HG02798 (cell line): ENCODE measurements around the gene SMYD2.
A peak's percentile ranks its signal among the peaks of the same experiment; 100 is the strongest.

Experiments used
- ATAC-seq: cut with Tn5 transposase; IDR thresholded peaks from one replicate; pipeline ENCODE4 v1.9.1; 2021; ENCODE audit warnings: mild to moderate bottlenecking; ENCODE audit not compliant: unreplicated experiment, poor library complexity

Gene SMYD2

GRCh38 chr1:214300149-214300780 lies 19.3 kb downstream of the SMYD2 start:
- ATAC-seq = no peak

GRCh38 chr1:214301526-214301925 lies 20.6 kb downstream of the SMYD2 start:
- ATAC-seq = no peak

GRCh38 chr1:214303141-214303930 lies 22.4 kb downstream of the SMYD2 start:
- ATAC-seq = no peak

- no peak for ATAC-seq
Measured at GRCh38 chr1:214305164-214305751, 24.3 kb downstream of the SMYD2 start.

- no peak for ATAC-seq
Measured at GRCh38 chr1:214306269-214306668, 25.3 kb downstream of the SMYD2 start.

GRCh38 chr1:214310010-214310409 lies 29.1 kb downstream of the SMYD2 start:
- ATAC-seq = peak; percentile 49

- ATAC-seq = no peak
Measured at GRCh38 chr1:214310777-214311690, 30.1 kb downstream of the SMYD2 start.

GRCh38 chr1:214312530-214313051 lies 31.6 kb downstream of the SMYD2 start:
- no peak for ATAC-seq

- no peak for ATAC-seq
Measured at GRCh38 chr1:214314178-214314843, 33.4 kb downstream of the SMYD2 start.

GRCh38 chr1:214316593-214316992 lies 35.6 kb downstream of the SMYD2 start:
- ATAC-seq = peak; percentile 27

GRCh38 chr1:214317300-214317699 lies 36.3 kb downstream of the SMYD2 start:
- no peak for ATAC-seq

- peak; percentile 52 for ATAC-seq
Measured at GRCh38 chr1:214317734-214318133, 36.8 kb downstream of the SMYD2 start.

- peak; percentile 66 for ATAC-seq
Measured at GRCh38 chr1:214318356-214318755, 37.4 kb downstream of the SMYD2 start.

- no peak for ATAC-seq
Measured at GRCh38 chr1:214318956-214319736, 38.2 kb downstream of the SMYD2 start.

GRCh38 chr1:214319938-214320337 lies 39.0 kb downstream of the SMYD2 start:
- no peak for ATAC-seq

- peak; percentile 50 for ATAC-seq
Measured at GRCh38 chr1:214321705-214322453, 40.9 kb downstream of the SMYD2 start.

GRCh38 chr1:214324896-214325800 lies 44.2 kb downstream of the SMYD2 start:
- no peak for ATAC-seq
